D721Med (cell line): ENCODE data around the gene CEMIP.
A peak's percentile ranks its signal among the peaks of the same experiment; 100 is the strongest.

ENCODE experiments used
- DNase-seq: peaks from one replicate; pipeline ENCODE4 v3.0.0; 2011; ENCODE audit warnings: low spot score; ENCODE audit not compliant: insufficient read length
- FAIRE-seq: peaks from 2 replicates; lab custom pipeline; 2011; peaks lifted over from hg19 to GRCh38; lab: Jason Lieb, UNC
- TF ChIP-seq, protein P1 (sequence below): IDR thresholded peaks from 2 replicates; pipeline ENCODE4 v1.5.1; 2012; ENCODE audit warnings: mild to moderate bottlenecking, control low read depth; ENCODE audit not compliant: insufficient read depth; ENCODE audit errors: missing control alignments

The CEMIP gene

DNA sequence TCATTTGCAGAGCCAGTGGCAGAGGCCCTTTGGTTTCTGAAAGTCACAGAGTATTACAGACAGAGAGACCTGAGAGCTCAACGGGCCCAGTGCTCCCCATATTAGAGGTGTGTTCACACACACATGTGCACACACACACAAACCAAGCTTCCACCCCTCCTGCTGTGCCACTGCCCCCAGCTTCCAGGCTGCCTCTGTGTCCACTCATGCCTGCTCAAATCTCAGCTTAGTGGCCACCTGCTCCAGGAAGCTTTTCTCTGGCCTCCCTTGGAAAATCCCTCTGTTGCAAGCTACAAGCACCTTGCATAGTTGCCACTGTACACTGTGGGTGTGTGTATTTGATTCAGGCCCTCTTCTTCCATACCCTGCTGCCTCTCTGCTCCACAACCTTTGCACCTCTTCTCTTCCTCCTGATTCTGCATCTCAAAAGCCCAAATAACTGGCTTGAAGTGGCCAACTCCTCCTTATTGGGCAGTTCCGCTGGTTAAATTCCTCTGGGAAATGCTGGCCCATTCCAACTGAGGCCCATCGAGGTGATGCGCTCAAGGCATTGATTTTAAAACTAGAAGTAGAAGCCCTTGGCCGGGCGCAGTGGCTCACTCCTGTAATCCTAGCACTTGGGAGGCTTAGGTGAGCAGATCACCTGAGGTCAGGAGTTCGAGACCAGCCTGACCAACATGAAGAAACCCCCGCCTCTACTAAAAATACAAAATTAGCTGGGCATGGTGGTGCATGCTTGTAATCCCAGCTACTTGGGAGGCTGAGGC lies 187.4 kb downstream of the CEMIP start:
- TF ChIP-seq, protein P1, sequence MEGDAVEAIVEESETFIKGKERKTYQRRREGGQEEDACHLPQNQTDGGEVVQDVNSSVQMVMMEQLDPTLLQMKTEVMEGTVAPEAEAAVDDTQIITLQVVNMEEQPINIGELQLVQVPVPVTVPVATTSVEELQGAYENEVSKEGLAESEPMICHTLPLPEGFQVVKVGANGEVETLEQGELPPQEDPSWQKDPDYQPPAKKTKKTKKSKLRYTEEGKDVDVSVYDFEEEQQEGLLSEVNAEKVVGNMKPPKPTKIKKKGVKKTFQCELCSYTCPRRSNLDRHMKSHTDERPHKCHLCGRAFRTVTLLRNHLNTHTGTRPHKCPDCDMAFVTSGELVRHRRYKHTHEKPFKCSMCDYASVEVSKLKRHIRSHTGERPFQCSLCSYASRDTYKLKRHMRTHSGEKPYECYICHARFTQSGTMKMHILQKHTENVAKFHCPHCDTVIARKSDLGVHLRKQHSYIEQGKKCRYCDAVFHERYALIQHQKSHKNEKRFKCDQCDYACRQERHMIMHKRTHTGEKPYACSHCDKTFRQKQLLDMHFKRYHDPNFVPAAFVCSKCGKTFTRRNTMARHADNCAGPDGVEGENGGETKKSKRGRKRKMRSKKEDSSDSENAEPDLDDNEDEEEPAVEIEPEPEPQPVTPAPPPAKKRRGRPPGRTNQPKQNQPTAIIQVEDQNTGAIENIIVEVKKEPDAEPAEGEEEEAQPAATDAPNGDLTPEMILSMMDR = no peak
- no peak for FAIRE-seq
- DNase-seq = no peak

DNA sequence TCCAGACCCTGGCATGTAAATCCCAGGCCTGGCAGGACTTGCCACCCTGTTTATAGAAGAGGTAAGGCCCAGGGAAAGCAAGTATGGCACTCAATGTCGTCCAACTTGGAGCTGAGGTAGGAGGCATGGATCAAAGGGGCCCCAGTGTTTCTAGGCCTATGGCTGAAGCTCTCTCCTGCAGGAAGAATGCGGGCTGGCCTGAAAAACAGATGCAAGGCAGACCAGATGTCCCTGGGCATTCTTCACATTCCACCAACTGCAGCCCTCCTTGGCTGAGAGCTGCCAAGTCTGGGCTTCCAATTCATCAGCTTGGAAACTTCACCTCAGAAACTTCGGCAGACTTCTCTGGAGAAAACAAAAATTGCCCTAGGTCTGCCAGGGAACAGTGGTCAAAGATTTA lies 188.3 kb downstream of the CEMIP start:
- TF ChIP-seq, protein P1 = no peak
- no peak for FAIRE-seq
- DNase-seq = no peak

DNA sequence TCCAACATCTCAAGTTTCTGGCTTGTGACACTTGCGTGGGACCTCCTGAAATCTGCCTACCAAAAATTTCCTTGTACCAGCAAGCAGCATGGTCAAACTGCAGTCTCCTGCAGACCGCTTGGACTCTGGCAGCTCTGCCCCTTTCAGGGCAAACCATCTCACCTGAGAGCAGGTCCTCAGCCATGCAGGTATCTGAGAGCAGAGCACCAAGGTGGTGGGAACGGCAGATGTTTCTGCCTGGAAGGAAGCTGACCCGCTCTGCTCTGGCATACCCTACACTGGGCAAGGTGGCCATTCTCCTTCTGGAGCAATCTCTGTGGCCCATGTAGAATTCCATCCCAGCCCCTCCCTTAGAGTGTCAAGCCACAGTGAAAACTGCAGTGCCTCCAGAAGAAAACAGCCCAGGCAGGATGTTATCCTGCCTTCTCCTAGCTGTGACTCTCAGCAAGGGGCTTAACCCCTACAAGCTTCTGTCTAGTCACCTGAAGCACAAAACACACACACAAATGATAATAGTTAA lies 188.9 kb downstream of the CEMIP start:
- FAIRE-seq (no peak), DNase-seq (no peak)

DNA sequence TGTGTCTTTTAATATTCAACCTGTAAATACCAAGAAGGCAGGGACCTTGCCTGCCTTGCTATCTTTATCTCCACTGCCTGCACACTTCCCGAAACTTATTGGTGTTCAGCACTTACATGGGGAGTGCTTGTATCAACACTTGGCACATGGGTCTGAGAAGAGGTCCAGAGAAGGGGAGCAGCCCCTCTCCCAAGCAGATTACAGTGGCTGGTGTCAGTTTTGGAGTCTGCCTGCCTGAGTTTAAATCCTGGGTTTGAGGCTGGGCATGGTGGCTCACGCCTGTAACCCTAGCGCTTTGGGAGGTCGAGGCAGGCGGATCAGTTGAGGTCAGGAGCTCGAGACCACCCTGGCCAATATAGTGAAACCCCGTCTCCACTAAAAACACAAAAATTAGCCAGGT lies 190.1 kb downstream of the CEMIP start:
- TF ChIP-seq, protein P1 = no peak
- DNase-seq (no peak), FAIRE-seq (no peak)

More for the DNA sequence above, 188.9 kb downstream of the CEMIP start:
- TF ChIP-seq, protein P1 = no peak

DNA sequence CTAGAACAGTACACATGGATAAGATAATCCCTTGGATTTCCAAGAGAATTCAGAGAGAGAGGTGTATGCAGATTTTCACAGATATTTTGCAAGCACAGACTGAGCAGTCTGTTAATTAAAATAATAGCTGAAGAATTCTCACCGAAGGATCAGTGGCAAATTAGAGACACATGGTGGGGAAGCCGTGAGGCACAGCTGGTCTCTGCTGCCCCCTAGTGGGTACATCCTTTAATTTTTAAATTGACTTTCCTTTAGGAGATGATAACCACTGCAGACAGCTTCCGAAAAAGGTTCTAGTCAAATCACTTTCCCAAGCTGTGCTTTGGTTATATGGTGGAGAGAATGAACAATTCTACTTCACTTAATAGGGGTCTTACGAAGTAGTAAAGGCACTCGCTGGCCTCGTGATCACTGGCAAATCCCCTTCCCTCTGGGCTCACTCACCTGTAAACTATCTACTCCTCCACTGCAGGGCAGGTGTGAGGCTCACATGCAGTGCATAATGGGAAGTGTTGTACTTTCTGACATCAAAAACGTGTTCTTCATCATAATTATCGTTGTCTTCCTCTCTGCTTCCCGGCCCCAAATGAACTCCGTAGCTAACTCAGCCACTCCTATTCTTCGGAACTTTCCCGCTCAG lies 191.0 kb downstream of the CEMIP start:
- TF ChIP-seq, protein P1 = peak; percentile 82
- peak; percentile 51 for DNase-seq
- no peak for FAIRE-seq

DNA sequence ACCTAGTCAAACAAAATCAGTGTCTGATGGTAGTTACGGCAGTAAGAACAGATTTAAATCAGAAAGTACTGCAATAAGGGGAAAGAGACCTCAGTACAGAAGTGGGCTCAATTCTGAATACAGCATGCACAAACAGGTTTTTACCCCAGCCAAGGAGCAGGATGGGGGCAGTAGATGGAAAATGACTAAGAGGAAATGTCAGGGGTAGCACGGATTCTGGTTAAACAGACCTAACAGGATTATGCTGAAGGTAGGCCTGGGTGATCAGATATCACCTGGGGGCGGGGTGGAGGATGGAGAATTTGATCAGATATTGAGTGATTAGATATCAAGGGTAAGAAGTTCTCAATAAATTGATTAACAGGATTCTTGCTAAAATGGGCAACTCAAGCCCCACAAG lies 191.5 kb downstream of the CEMIP start:
- FAIRE-seq (no peak), DNase-seq (no peak)
- TF ChIP-seq, protein P1 = no peak
